Mesendoderm (in vitro differentiated cells): Measurements from ENCODE around the gene PPM1J.

Experiments used
- DNase-seq: peaks from one replicate; pipeline ENCODE4 v3.0.0; 2013
- H2AK5ac ChIP-seq: 2 replicates; pipeline ENCODE4 v1.6.1; 2013; ENCODE audit warnings: low read length, inconsistent platforms
- H2BK120ac ChIP-seq: 2 replicates; pipeline ENCODE4 v1.6.1; 2013; ENCODE audit warnings: low read depth, mild to moderate bottlenecking, low read length, moderate library complexity, mixed read lengths
- H2BK15ac ChIP-seq: replicated peaks from 2 replicates; pipeline ENCODE4 v1.6.1; 2013; ENCODE audit warnings: low read depth, mild to moderate bottlenecking, moderate library complexity
- H2BK5ac ChIP-seq: 2 replicates; pipeline ENCODE4 v1.6.1; 2013; ENCODE audit warnings: low read length, inconsistent platforms
- H3K18ac ChIP-seq: 2 replicates; pipeline ENCODE4 v1.6.1; 2013; ENCODE audit warnings: mild to moderate bottlenecking, low read length, mixed read lengths
- H3K23ac ChIP-seq: one replicate; pipeline ENCODE4 v1.6.1; 2013; ENCODE audit warnings: low read length
- H3K27ac ChIP-seq: 2 replicates; pipeline ENCODE4 v1.5.1; 2013; ENCODE audit warnings: low read depth, mild to moderate bottlenecking, inconsistent platforms, low read length, moderate library complexity
- H3K27me3 ChIP-seq: 2 replicates; pipeline ENCODE4 v1.6.1; 2013; ENCODE audit warnings: low read length, control low read depth, mild to moderate bottlenecking, inconsistent platforms; ENCODE audit not compliant: insufficient read depth, poor library complexity
- H3K36me3 ChIP-seq: 2 replicates; pipeline ENCODE4 v1.6.1; 2013; ENCODE audit warnings: low read length, inconsistent platforms; ENCODE audit not compliant: control insufficient read depth, insufficient read depth
- H3K4ac ChIP-seq: one replicate; pipeline ENCODE4 v1.6.1; 2013; ENCODE audit warnings: low read depth, mild to moderate bottlenecking, low read length, moderate library complexity
- H3K4me1 ChIP-seq: 2 replicates; pipeline ENCODE4 v1.6.1; 2013; ENCODE audit warnings: low read depth, low read length, inconsistent platforms; ENCODE audit not compliant: control insufficient read depth
- H3K4me2 ChIP-seq: 2 replicates; pipeline ENCODE4 v1.6.1; 2013; ENCODE audit warnings: low read length
- H3K4me3 ChIP-seq: 2 replicates; pipeline ENCODE4 v1.5.1; 2013; ENCODE audit warnings: mild to moderate bottlenecking, low read length
- H3K56ac ChIP-seq: one replicate; pipeline ENCODE4 v1.6.1; 2013; ENCODE audit warnings: low read length
- H3K79me1 ChIP-seq: 2 replicates; pipeline ENCODE4 v1.6.1; 2013; ENCODE audit warnings: low read length, inconsistent platforms
- H3K79me2 ChIP-seq: 2 replicates; pipeline ENCODE4 v1.6.1; 2013; ENCODE audit warnings: mild to moderate bottlenecking, low read length; ENCODE audit not compliant: control insufficient read depth, insufficient read depth
- H3K9ac ChIP-seq: 2 replicates; pipeline ENCODE4 v1.6.1; 2013; ENCODE audit warnings: low read length, inconsistent platforms
- H4K5ac ChIP-seq: one replicate; pipeline ENCODE4 v1.6.1; 2013; ENCODE audit warnings: low read length
- H4K8ac ChIP-seq: one replicate; pipeline ENCODE4 v1.6.1; 2013; ENCODE audit warnings: low read depth, mild to moderate bottlenecking, control low read depth, low read length, moderate library complexity
- WGBS: extraction: QIAGEN DNeasy Blood & Tissue Kit; methylation state at CpG from one replicate; pipeline ENCODE4 v1.1.7; 2013; ENCODE audit warnings: low lambda C conversion rate, missing lambda C conversion rate; ENCODE audit not compliant: insufficient coverage; ENCODE audit errors: extremely low coverage; 5-methylcytosine and 5-hydroxymethylcytosine counted together

The PPM1J gene

DNA sequence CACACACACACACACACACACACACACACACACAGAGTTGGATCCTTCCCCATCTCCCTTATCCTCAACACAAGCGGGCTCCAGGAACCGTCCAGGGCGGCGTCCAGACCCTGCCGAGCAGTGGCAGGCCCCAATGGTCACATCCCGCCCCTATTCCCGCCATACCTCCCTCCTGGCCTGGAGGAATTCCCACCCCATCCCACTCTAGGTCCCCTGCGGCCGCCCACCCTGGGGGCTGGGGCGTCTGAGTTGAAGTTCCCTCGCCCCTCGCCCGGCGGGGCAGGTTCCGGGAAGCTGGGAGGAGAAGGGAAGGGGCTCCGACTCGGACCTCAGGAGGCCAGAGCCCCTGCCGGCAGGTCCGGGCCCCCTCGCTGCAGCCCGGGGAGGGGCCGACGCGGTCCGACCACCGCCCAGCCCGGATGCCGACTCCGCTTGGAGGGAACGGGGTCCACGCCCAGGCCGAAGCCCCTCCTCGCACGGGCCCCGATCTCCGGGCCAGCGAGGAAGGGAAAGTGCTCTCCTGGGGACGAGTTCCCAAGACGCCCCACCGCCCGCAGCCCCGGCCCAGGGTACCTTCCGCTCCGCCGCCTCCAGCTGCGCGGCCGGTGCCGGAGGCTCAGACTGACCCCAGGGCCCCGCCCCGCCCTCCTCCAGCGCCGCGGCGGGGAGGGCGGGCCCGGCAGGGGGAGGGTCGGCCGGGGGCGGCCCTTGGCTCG lies 8.5 kb downstream of the PPM1J start, which contains the start of gene RHOC:
Gene RHOC, minus strand, starts transcription at position 623 of the 716 bp plus-strand sequence. CDS start 3,328 bp downstream, outside the sequence.
- WGBS, result no CpG with 5 or more reads among the region's 61 CpGs
- peak within 1 kb of the TSS; percentile 96 for H3K4me2 ChIP-seq
- peak within 1 kb of the TSS; percentile 92 for H3K27ac ChIP-seq
- peak within 1 kb of the TSS; percentile 69 for H3K4me3 ChIP-seq
- H3K56ac ChIP-seq, result peak within 1 kb of the TSS; percentile 94
- peak within 1 kb of the TSS; percentile 61 for H2BK120ac ChIP-seq
- H3K79me2 ChIP-seq, result peaks cover 19% of the 10 kb centered on the region
- peak within 1 kb of the TSS; percentile 41 for H4K8ac ChIP-seq
- H2BK5ac ChIP-seq, result peak within 1 kb of the TSS; percentile 79
- peaks cover 3% of the 10 kb centered on the region for H3K36me3 ChIP-seq
- H3K4ac ChIP-seq, result peak within 1 kb of the TSS; percentile 74
- H2BK15ac ChIP-seq, result no peak within 1 kb of the TSS
- H4K5ac ChIP-seq, result no peak within 1 kb of the TSS
- H3K79me1 ChIP-seq, result peaks cover 22% of the 10 kb centered on the region
- H3K27me3 ChIP-seq, result no peaks in the 10 kb centered on the region
- H3K23ac ChIP-seq, result peak within 1 kb of the TSS; percentile 85
- peak within 1 kb of the TSS; percentile 90 for H3K9ac ChIP-seq
- peak within 1 kb of the TSS; percentile 93 for H3K18ac ChIP-seq
- peak; percentile 67 for DNase-seq
- H2AK5ac ChIP-seq, result no peak within 1 kb of the TSS
- H3K4me1 ChIP-seq, result peaks cover 21% of the 10 kb centered on the region

DNA sequence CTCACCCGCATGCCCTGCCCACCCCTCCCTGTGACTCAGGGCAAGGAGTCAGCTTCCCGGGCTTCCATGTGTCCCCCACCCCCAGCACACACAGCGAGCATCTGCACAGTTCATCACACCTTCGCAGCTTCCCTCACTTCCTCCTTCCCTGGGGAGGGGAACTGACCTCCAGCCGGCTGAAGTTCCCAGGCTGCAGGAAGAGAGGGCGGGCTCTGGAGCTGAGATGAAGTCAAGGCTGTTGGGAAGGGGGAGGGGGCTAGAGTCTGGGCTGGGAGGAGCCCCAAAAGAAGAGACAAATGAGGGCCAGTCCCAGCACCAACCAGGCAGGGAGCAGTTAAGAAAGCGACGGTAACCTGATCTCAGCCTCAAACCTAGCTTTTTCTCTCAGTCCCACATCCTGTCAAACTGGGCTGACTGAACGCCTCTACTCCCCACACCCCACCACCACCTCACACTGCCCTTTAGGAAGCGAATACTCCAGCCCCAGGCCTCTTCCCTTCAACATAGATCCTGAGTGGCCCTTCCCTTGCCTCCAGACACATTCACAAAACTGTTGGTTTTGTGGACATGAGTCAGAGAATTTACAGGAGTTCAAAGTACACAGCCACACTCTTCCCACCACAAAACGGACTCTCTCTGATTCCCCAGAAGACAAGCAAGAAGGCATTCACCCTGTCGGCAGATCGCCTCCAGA lies 10.1 kb downstream of the PPM1J start:
- H3K4me1 ChIP-seq, result peaks cover 30% of the 10 kb centered on the region
- H3K79me1 ChIP-seq, result peaks cover 26% of the 10 kb centered on the region
- no peak overlapping the region for H4K5ac ChIP-seq
- H3K79me2 ChIP-seq, result peaks cover 19% of the 10 kb centered on the region
- H2BK15ac ChIP-seq, result no peak overlapping the region
- H3K9ac ChIP-seq, result peak overlapping the region; percentile 90
- H2BK5ac ChIP-seq, result peak overlapping the region; percentile 81
- H3K4ac ChIP-seq, result no peak overlapping the region
- peak overlapping the region; percentile 96 for H3K4me2 ChIP-seq
- peak overlapping the region; percentile 89 for H2AK5ac ChIP-seq
- peak overlapping the region; percentile 94 for H3K56ac ChIP-seq
- no peak overlapping the region for H3K23ac ChIP-seq
- H4K8ac ChIP-seq, result no peak overlapping the region
- peaks cover 8% of the 10 kb centered on the region for H3K36me3 ChIP-seq
- H3K18ac ChIP-seq, result peak overlapping the region; percentile 70
- H3K27me3 ChIP-seq, result no peaks in the 10 kb centered on the region
- DNase-seq, result peak; percentile 100
- H3K4me3 ChIP-seq, result peak overlapping the region; percentile 52
- H2BK120ac ChIP-seq, result no peak overlapping the region
- no CpG with 5 or more reads among the region's 13 CpGs for WGBS
- H3K27ac ChIP-seq, result peak overlapping the region; percentile 92

DNA sequence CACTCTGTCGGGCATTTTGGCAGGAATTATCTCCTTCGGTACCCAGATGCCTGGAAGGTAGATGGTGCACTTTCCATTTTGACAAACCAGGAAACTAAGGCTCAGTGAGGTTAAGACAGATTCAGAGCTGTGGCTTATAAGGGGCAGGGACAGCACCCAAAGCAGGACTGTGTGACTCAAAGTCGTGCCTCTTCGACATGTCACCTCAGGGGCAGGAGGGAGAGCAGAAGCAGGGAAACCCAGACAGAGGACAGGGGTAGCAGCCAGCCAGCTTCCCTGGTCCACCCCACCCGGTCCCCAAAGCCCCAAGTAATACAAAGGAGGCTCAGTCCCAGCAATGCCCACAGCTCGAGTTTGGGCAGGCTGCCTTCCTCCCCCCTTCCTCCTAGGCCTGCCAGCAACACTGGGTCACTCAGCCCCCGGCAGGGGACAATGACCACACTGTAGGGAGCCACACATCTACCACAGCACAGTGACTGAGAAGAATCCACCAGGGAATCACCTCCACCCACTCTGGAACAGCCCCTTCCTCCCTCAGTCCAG lies 10.7 kb downstream of the PPM1J start:
- no peak for DNase-seq
- Histone ChIP-seq H3K4me2 (peak overlapping the region; percentile 74), H3K18ac (peak overlapping the region; percentile 23), H3K4me1 (peaks cover 36% of the 10 kb centered on the region), H4K8ac (no peak overlapping the region), H4K5ac (no peak overlapping the region), H3K4ac (no peak overlapping the region), H2BK5ac (peak overlapping the region; percentile 81), H3K36me3 (peaks cover 13% of the 10 kb centered on the region), H3K79me1 (peaks cover 30% of the 10 kb centered on the region), H3K9ac (peak overlapping the region; percentile 84), H2AK5ac (peak overlapping the region; percentile 89), H3K23ac (no peak overlapping the region), H2BK120ac (no peak overlapping the region), H2BK15ac (no peak overlapping the region), H3K27me3 (no peaks in the 10 kb centered on the region), H3K4me3 (peak overlapping the region; percentile 30), H3K56ac (peak overlapping the region; percentile 90), H3K27ac (peak overlapping the region; percentile 37), H3K79me2 (peaks cover 19% of the 10 kb centered on the region)
- WGBS, result no CpG with 5 or more reads among the region's 7 CpGs

DNA sequence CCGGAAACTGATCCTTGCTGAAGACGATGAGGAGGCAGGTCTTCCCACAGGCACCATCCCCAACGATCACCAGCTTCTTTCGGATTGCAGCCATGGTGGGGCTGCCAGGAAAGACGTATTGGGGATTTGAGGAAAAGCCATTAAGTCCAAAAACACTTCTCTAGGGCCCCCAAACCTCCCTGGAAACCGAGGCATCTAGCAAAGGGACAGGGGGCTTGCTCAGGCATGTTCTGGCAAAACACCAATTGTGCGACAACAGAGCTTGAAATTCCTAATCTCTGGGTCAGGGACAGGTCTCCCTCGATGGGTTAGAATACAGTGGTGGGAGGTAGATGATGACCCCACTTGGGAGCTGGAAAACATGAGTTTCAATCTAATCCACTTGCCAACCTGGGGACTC lies 11.4 kb downstream of the PPM1J start:
- no peak overlapping the region for H3K56ac ChIP-seq
- WGBS, result no CpG with 5 or more reads among the region's 8 CpGs
- no peak overlapping the region for H3K4me3 ChIP-seq
- H3K27ac ChIP-seq, result no peak overlapping the region
- no peak overlapping the region for H3K23ac ChIP-seq
- no peak overlapping the region for H3K4me2 ChIP-seq
- DNase-seq, result no peak
- H3K9ac ChIP-seq, result no peak overlapping the region
- no peak overlapping the region for H2BK15ac ChIP-seq
- no peaks in the 10 kb centered on the region for H3K27me3 ChIP-seq
- H2BK5ac ChIP-seq, result no peak overlapping the region
- H2BK120ac ChIP-seq, result no peak overlapping the region
- peak overlapping the region; percentile 13 for H3K18ac ChIP-seq
- peaks cover 15% of the 10 kb centered on the region for H3K36me3 ChIP-seq
- peaks cover 30% of the 10 kb centered on the region for H3K79me1 ChIP-seq
- no peak overlapping the region for H4K8ac ChIP-seq
- peaks cover 41% of the 10 kb centered on the region for H3K4me1 ChIP-seq
- H3K4ac ChIP-seq, result no peak overlapping the region
- H3K79me2 ChIP-seq, result peaks cover 19% of the 10 kb centered on the region
- no peak overlapping the region for H4K5ac ChIP-seq
- H2AK5ac ChIP-seq, result no peak overlapping the region

DNA sequence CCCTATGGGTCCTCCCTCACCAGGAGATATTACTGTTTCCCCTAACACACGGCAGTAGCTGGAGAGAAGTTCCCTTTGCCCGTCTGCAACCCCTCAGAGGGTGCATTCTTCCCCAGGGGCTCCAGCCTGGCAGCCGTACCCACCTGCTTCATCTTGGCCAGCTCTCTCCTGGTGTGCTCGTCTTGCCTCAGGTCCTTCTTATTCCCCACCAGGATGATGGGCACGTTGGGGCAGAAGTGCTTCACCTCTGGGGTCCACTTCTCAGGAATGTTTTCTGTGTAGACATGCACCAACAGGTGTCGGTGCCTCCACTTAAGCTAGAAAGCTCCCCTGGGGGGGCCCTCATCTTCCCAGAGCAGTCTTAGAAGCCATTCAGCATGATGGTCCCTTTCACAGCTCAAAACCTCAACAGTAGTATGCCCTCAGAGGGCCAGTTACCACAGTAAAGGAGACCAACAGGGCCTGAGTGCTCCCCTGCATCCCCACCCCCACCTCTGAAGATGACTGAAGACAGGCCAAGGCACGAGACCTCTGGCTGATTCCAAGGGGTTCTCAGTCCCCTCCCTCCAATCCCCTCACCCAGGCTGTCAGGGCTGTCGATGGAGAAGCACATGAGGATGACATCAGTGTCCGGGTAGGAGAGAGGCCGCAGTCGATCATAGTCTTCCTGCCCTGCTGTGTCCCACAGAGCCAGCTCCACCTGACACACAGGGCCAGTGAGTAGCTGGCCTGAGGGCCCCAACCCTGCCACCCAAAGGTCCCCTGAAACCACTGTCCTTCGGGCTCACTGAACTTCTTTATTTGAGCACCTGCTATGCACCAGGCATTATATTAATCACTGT lies 12.5 kb downstream of the PPM1J start:
- peaks cover 19% of the 10 kb centered on the region for H3K79me2 ChIP-seq
- H3K79me1 ChIP-seq, result peaks cover 30% of the 10 kb centered on the region
- H3K23ac ChIP-seq, result peak overlapping the region; percentile 38
- no CpG with 5 or more reads among the region's 12 CpGs for WGBS
- H4K8ac ChIP-seq, result no peak overlapping the region
- H2BK5ac ChIP-seq, result no peak overlapping the region
- H4K5ac ChIP-seq, result no peak overlapping the region
- peaks cover 17% of the 10 kb centered on the region for H3K36me3 ChIP-seq
- no peak overlapping the region for H2BK120ac ChIP-seq
- no peak overlapping the region for H3K4ac ChIP-seq
- peak overlapping the region; percentile 79 for H3K56ac ChIP-seq
- no peak for DNase-seq
- no peak overlapping the region for H3K4me3 ChIP-seq
- no peak overlapping the region for H3K9ac ChIP-seq
- H3K4me1 ChIP-seq, result peaks cover 46% of the 10 kb centered on the region
- H3K27me3 ChIP-seq, result no peaks in the 10 kb centered on the region
- H3K27ac ChIP-seq, result no peak overlapping the region
- no peak overlapping the region for H2AK5ac ChIP-seq
- H2BK15ac ChIP-seq, result no peak overlapping the region
- no peak overlapping the region for H3K18ac ChIP-seq
- H3K4me2 ChIP-seq, result no peak overlapping the region
